Transverse colon (tissue), 4 donors: ENCODE results near the gene SEMA4A.

Experiments
- CTCF ChIP-seq, 5 experiments: fragments of 200-600 bp in 3 of 5; fragments of 450-650 bp in 2 of 5; sonication (generic) in 3 of 5; IDR thresholded peaks; 1 replicate in 2 of 5; 2 replicates in 3 of 5; pipeline ENCODE4 v1.5.1; 2016 to 2017; ENCODE audit warnings: antibody characterized with exemption in 5 of 5, inconsistent platforms in 3 of 5, mild to moderate bottlenecking in 2 of 5, moderate library complexity in 1 of 5
- EP300 ChIP-seq: sonication (generic); formaldehyde crosslinking; IDR thresholded peaks from one replicate; pipeline ENCODE4 v1.6.1; 2017; ENCODE audit warnings: antibody characterized with exemption, low read depth
- POLR2A ChIP-seq: fragments of 450-650 bp; IDR thresholded peaks from one replicate; pipeline ENCODE4 v1.6.1; 2016; ENCODE audit warnings: antibody characterized with exemption, mild to moderate bottlenecking, moderate library complexity
- POLR2AphosphoS5 ChIP-seq, 3 donors: sonication (generic); formaldehyde crosslinking; IDR thresholded peaks; one replicate each; pipeline ENCODE4 v1.6.1; 2016; ENCODE audit warnings: antibody characterized with exemption in 3 of 3

- TF ChIP-seq CTCF (IDR thresholded peaks at IDR 0.05) = no peak
- TF ChIP-seq POLR2A = no peak
- no peak for TF ChIP-seq POLR2AphosphoS5 (IDR thresholded peaks at IDR 0.05)
- TF ChIP-seq EP300 = no peak
Measured at GRCh38 chr1:156221986-156222692, 68.8 kb downstream of the SEMA4A start.
